Activated B cell treated with CpG ODN at 0.5 μM for 24 hours (primary cell): Measurements from ENCODE around the gene ATP6V1G3. TPM values are rescaled to one million over a fixed set of nuclear protein-coding genes. Genes with fewer than 3 reads are reported as not detected.

ENCODE experiments used
- ATAC-seq: fragments of 200-7000 bp; cut with Tn5 transposase; one replicate; pipeline ENCODE4 v1.10.0; 2021; ENCODE audit warnings: low read depth, mild to moderate bottlenecking, moderate library complexity
- CTCF ChIA-PET: fragments of 350-600 bp; sonication (Branson Sonifier 250); formaldehyde crosslinking; loops from one replicate; lab custom pipeline; 2021; ENCODE audit warnings: antibody characterized with exemption; lab: Charles Lee
- POLR2A ChIA-PET: fragments of 350-600 bp; sonication (Branson Sonifier 250); formaldehyde crosslinking; loops from one replicate; lab custom pipeline; 2021; ENCODE audit warnings: antibody characterized with exemption; lab: Charles Lee
- DNase-seq: peaks from one replicate; pipeline ENCODE4 v3.0.0; 2022
- H3K27ac Mint-ChIP-seq: one replicate; pipeline ENCODE4 v1.8.0; 2020; ENCODE audit warnings: mixed read lengths
- H3K27me3 Mint-ChIP-seq: one replicate; pipeline ENCODE4 v1.8.0; 2021; ENCODE audit warnings: mixed read lengths
- H3K36me3 Mint-ChIP-seq: one replicate; pipeline ENCODE4 v1.8.0; 2021; ENCODE audit warnings: low read depth, mixed read lengths
- H3K4me1 Mint-ChIP-seq: one replicate; pipeline ENCODE4 v1.8.0; 2021; ENCODE audit warnings: mixed read lengths
- H3K4me3 Mint-ChIP-seq: one replicate; pipeline ENCODE4 v1.8.0; 2020; ENCODE audit warnings: mild to moderate bottlenecking, mixed read lengths
- H3K9me3 Mint-ChIP-seq: one replicate; pipeline ENCODE4 v1.8.0; 2020; ENCODE audit warnings: mixed read lengths
- intact Hi-C: fragments of 100-400 bp; cut with micrococcal nuclease; formaldehyde crosslinking; loops from one replicate; pipeline ENCODE4 v1.15.1; 2024
- total RNA-seq: library from RNA; stranded (reverse); gene quantifications from 2 replicates; pipeline ENCODE4 v1.2.3, GENCODE V29; 2022
- TF ChIP-seq, protein P1 (sequence below): fragments of 200-600 bp; IDR thresholded peaks from one replicate; pipeline ENCODE4 v1.8.0; 2022; ENCODE audit warnings: antibody characterized with exemption, mild to moderate bottlenecking

Gene ATP6V1G3
- total RNA-seq, 1 donor from 2014 or later = not detected

DNA sequence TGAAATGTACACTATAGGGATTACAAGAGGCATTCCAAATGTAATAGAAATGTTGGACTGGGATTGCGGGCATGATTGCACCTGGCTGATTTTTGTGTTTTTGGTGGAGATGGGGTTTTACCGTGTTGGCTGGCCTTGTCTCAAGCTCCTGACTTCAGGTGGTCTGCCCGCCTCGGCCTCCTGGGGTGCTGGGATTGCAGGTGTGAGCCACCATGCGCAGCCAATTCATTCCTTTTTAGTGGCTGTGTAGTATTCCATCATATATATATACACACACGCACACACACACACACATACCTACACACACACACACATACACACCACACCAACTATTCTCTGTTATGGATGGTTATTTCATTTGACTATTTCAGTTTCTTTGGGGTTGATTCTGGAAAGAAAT lies 4.7 kb upstream of the ATP6V1G3 start:
- Mint-ChIP-seq H3K27ac (no peak overlapping the region), H3K4me1 (peaks cover 67% of the 10 kb centered on the region), H3K36me3 (no peaks in the 10 kb centered on the region), H3K4me3 (no peak overlapping the region), H3K27me3 (no peaks in the 10 kb centered on the region), H3K9me3 (peaks cover 7% of the 10 kb centered on the region)
- intact Hi-C loops = no loop called here
- DNase-seq = no peak
- CTCF ChIA-PET = no interaction called here
- TF ChIP-seq, protein P1, sequence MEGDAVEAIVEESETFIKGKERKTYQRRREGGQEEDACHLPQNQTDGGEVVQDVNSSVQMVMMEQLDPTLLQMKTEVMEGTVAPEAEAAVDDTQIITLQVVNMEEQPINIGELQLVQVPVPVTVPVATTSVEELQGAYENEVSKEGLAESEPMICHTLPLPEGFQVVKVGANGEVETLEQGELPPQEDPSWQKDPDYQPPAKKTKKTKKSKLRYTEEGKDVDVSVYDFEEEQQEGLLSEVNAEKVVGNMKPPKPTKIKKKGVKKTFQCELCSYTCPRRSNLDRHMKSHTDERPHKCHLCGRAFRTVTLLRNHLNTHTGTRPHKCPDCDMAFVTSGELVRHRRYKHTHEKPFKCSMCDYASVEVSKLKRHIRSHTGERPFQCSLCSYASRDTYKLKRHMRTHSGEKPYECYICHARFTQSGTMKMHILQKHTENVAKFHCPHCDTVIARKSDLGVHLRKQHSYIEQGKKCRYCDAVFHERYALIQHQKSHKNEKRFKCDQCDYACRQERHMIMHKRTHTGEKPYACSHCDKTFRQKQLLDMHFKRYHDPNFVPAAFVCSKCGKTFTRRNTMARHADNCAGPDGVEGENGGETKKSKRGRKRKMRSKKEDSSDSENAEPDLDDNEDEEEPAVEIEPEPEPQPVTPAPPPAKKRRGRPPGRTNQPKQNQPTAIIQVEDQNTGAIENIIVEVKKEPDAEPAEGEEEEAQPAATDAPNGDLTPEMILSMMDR = no peak
- no peak for ATAC-seq
- POLR2A ChIA-PET = no interaction called here

DNA sequence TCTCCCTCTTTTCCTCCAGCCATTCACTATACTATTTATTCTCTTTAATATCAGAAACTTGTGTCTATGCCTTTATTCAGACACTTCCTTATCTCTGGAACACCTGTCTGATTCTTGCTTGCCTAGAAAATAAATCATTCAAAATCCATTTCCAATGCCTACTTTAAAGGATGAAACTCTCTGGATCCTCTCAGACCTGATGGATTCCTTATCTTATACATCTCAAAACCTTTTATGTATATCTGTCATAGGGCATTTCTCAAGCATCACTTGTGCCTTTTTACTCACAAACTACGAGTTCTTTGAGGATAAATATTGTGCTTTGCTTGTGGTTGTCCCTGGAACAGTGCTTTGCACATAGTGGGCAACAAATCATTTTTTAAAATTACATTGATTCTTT lies 3.8 kb upstream of the ATP6V1G3 start:
- Mint-ChIP-seq H3K9me3 (peaks cover 7% of the 10 kb centered on the region), H3K4me1 (peaks cover 65% of the 10 kb centered on the region), H3K27me3 (no peaks in the 10 kb centered on the region), H3K36me3 (no peaks in the 10 kb centered on the region), H3K27ac (peak overlapping the region; percentile 83), H3K4me3 (peak overlapping the region; percentile 19)
- ATAC-seq (no peak), DNase-seq (no peak)
- ChIA-PET CTCF (interaction anchor here (0.9 to 1.6 kb wide), 3 partner anchors 13 to 135 kb away, joined by 3 read pairs; no protein-coding TSS in a partner anchor), POLR2A (interaction anchor here (0.9 to 1.8 kb wide), 9 partner anchors 9 to 137 kb away, joined by 3 to 15 read pairs (median 5); no protein-coding TSS in a partner anchor)
- TF ChIP-seq, protein P1 = no peak
- intact Hi-C loops = no loop called here

DNA sequence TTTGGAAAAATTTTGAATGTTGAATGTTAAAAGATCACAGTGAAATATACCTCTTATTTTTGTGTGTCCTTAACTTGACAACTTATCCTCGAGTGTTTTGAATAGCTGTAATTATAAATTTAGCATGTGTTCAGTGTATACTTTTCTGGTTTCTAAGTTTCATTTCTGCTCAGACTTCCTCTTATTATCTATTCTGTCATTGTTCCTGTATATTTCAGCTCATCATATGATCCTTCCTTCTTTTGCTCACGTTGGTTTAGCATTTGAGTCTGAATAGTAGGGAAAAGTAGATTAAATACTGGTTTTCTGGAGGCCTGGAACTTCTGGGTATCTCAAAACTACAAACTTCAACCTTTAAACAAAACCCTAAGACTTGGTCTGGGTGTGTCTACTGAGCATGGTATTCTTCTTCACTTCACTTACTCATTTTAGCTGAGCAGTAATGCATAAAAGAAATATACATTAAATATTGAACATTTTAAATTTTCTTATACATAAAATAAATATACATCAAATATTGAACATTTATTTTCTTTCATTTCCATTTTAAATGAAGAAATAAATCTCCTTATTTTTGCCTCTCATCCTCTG lies 3.3 kb upstream of the ATP6V1G3 start:
- TF ChIP-seq, protein P1 = no peak
- ATAC-seq (peak; percentile 85), DNase-seq (no peak)
- Mint-ChIP-seq H3K4me3 (peak overlapping the region; percentile 62), H3K9me3 (peaks cover 7% of the 10 kb centered on the region), H3K27ac (peak overlapping the region; percentile 92), H3K4me1 (peaks cover 66% of the 10 kb centered on the region), H3K27me3 (no peaks in the 10 kb centered on the region), H3K36me3 (no peaks in the 10 kb centered on the region)
- POLR2A ChIA-PET = interaction anchor here (0.7 to 1.8 kb wide), 10 partner anchors 8 to 138 kb away, joined by 3 to 15 read pairs (median 4); no protein-coding TSS in a partner anchor
- intact Hi-C loops = loop anchor here (1.0 kb wide), 4 partner anchors 8 to 78 kb away; no protein-coding TSS in a partner anchor
- CTCF ChIA-PET = interaction anchor here (0.9 to 1.6 kb wide), 3 partner anchors 13 to 135 kb away, joined by 3 read pairs; no protein-coding TSS in a partner anchor

DNA sequence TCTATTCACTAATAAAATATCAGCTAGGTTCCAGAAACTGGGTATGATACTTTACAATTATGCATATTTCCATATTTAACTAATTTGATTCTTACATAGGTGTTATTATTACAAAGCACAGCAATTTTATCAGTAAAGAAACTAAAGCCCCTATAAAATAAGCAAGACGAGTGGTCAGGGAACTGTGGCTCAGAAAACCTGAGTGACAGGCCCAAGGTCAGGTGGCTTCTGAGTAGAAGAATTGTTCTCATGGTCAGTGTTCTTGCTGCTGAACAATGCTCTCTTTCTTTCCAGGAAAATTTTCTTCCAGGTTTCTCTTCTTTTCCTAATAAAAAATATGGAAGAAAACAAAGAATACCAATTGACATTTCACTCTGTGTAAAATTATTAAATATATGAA lies 2.2 kb upstream of the ATP6V1G3 start:
- DNase-seq (no peak), ATAC-seq (no peak)
- Mint-ChIP-seq H3K36me3 (no peaks in the 10 kb centered on the region), H3K27me3 (no peaks in the 10 kb centered on the region), H3K4me1 (peaks cover 72% of the 10 kb centered on the region), H3K9me3 (peaks cover 7% of the 10 kb centered on the region), H3K27ac (no peak overlapping the region), H3K4me3 (no peak overlapping the region)
- TF ChIP-seq, protein P1 = no peak
- ChIA-PET POLR2A (interaction anchor here (0.6 to 1.8 kb wide), 4 partner anchors 56 to 139 kb away, joined by 3 to 8 read pairs (median 6); no protein-coding TSS in a partner anchor), CTCF (no interaction called here)
- intact Hi-C loops = loop anchor here (1.0 kb wide), 4 partner anchors 7 to 79 kb away; no protein-coding TSS in a partner anchor

DNA sequence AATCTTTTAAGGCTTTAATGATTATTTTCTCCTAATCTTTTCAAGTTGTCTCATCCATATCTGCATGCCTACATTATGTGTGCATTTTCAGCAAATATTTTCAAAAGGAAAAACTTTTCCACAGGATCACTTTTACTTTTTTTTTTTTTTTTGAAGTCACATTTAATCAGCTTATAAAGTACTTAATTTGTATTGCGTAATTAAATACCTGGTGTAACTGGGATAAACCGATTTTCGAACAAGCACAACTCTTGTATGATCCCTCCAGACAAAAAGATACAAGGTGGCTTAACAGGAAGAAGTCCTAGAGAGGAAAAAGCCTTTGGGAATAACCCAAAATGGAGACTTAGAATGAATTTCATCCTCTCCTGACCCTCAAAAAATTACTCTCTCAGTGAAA lies 1.3 kb upstream of the ATP6V1G3 start:
- H3K36me3 Mint-ChIP-seq = no peaks in the 10 kb centered on the region
- no peak overlapping the region for H3K4me3 Mint-ChIP-seq
- no peak for DNase-seq
- TF ChIP-seq, protein P1 = no peak
- ChIA-PET CTCF (interaction anchor here (0.6 to 1.0 kb wide), 2 partner anchors 12 to 598 kb away, joined by 3 read pairs; no protein-coding TSS in a partner anchor), POLR2A (interaction anchor here (0.6 to 0.7 kb wide), 2 partner anchors 26 to 174 kb away, joined by 3 to 4 read pairs; no protein-coding TSS in a partner anchor)
- peaks cover 3% of the 10 kb centered on the region for H3K9me3 Mint-ChIP-seq
- no peaks in the 10 kb centered on the region for H3K27me3 Mint-ChIP-seq
- ATAC-seq = no peak
- H3K4me1 Mint-ChIP-seq = peaks cover 78% of the 10 kb centered on the region
- H3K27ac Mint-ChIP-seq = peak overlapping the region; percentile 24
- intact Hi-C loops = no loop called here
